ENCODE data around the gene CCDC66. TPM values are rescaled to one million over a fixed set of nuclear protein-coding genes. Genes with fewer than 3 reads are reported as not detected.

Gene CCDC66
- total and polyA plus RNA-seq, 2 of the 4 experiments (the other 2 are of a cell fraction), result 6.0 to 9.1 TPM

DNA sequence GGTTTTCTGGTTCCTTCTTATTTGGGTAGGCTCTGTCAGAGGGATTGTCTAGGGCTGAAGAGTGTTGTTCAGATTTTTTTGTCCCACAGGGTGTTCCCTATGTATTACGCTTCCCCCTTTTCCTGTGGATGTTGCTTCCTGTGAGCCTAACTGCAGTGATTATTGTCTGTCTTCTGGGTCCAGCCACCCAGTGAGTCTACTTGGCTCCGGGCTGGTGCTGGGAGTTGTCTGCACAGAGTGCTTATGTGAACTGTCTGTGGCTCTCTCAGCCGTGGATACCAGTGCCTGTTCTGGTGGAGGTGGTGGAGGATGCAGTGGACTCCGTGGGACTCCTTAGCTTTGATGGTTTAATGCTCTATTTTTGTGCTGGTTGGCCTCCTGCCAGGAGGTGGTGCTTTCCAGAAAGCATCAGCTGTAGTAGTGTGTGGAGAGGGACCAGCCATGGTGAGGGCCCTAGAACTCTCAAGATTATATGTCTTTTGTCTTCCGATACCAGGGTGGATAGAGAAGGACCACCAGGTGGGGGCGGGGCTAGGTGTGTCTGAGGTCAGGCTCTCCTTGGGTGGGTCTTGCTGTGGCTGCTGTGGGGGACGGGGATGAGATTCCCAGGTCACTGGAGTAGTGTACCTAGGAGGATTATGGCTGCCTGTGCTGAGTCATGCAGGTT lies 53.8 kb downstream of the CCDC66 start:
- in situ Hi-C loops (cut with MboI; ENCODE audit: low sequenced_read_pairs) (no loop called here), dilution Hi-C loops (cut with HindIII; ENCODE audit: low sequenced_read_pairs, unreplicated experiment) (no loop called here), intact Hi-C loops (cut with micrococcal nuclease) (no loop called here)
- H3K4me1 ChIP-seq (ENCODE audit: control insufficient read depth, insufficient read depth, low read length), result no peaks in the 10 kb centered on the region
- no peak overlapping the region for H2BK15ac ChIP-seq (ENCODE audit: low read depth, low read length)
- no peaks in the 10 kb centered on the region; the same call in 1 of the 2 replicates for H3K9me3 ChIP-seq (ENCODE audit: control insufficient read depth, insufficient read depth, low read length)
- ChIA-PET CTCF (no interaction called here), POLR2A (ENCODE audit: unreplicated experiment) (no interaction called here)
- peaks cover 7 to 25% of the 10 kb centered on the region in 2 experiments for H3K79me1 ChIP-seq (ENCODE audit: low read depth in 1 of 2, low read length in 2 of 2)
- H3K4me3 ChIP-seq (ENCODE audit: insufficient read depth, low read depth, low read length), result no peak overlapping the region
- ATAC-seq (ENCODE audit: low read depth) (peak; percentile 24; the same call in 1 of the 2 replicates), DNase-seq (no peak)
- no peaks in the 10 kb centered on the region for H3K9me1 ChIP-seq (ENCODE audit: insufficient read depth, low read length)
- TF ChIP-seq SMC3 (IDR thresholded peaks at IDR 0.05; ENCODE audit: low read depth, low read length) (no peak), CHD1 (IDR thresholded peaks at IDR 0.05; ENCODE audit: low read depth, low read length) (no peak), RAD21 (IDR thresholded peaks at IDR 0.05; ENCODE audit: low read length) (no peak), NFE2L2 (IDR thresholded peaks at IDR 0.05; ENCODE audit: low read depth, low read length) (no peak), MXI1 (IDR thresholded peaks at IDR 0.05; ENCODE audit: borderline replicate concordance, low read depth, low read length) (no peak), POLR2A (IDR thresholded peaks at IDR 0.05; ENCODE audit: low read depth, low read length) (no peak), MAFK (IDR thresholded peaks at IDR 0.05; ENCODE audit: low read depth, low read length) (no peak), BHLHE40 (IDR thresholded peaks at IDR 0.05; ENCODE audit: low read depth, low read length) (no peak), RFX5 (IDR thresholded peaks at IDR 0.05; ENCODE audit: low read depth, low read length) (no peak), RCOR1 (IDR thresholded peaks at IDR 0.05; ENCODE audit: insufficient replicate concordance, low read length) (no peak)
- TF ChIP-seq, protein P1, sequence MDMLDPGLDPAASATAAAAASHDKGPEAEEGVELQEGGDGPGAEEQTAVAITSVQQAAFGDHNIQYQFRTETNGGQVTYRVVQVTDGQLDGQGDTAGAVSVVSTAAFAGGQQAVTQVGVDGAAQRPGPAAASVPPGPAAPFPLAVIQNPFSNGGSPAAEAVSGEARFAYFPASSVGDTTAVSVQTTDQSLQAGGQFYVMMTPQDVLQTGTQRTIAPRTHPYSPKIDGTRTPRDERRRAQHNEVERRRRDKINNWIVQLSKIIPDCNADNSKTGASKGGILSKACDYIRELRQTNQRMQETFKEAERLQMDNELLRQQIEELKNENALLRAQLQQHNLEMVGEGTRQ (IDR thresholded peaks at IDR 0.05; ENCODE audit: low read depth, low read length), result no peak
- H3K27ac ChIP-seq (ENCODE audit: insufficient read depth, low read length), result no peak overlapping the region
- no peak overlapping the region for H2AK5ac ChIP-seq (ENCODE audit: low read depth, low read length)
- no peak overlapping the region for H3K9ac ChIP-seq (ENCODE audit: low read depth, low read length)
- peaks cover 17% of the 10 kb centered on the region for H3K36me3 ChIP-seq (ENCODE audit: control insufficient read depth, insufficient read depth, low read length)
- H4K8ac ChIP-seq (ENCODE audit: low read depth in 2 of 2, low read length in 2 of 2), result no peak overlapping the region
- H3K18ac ChIP-seq (ENCODE audit: low read depth, low read length), result no peak overlapping the region
- H3K56ac ChIP-seq (ENCODE audit: extremely low read depth, insufficient read depth, low read length), result no peak overlapping the region
- H3K14ac ChIP-seq (replicated peaks; ENCODE audit: low read depth, low read length), result no peak overlapping the region
- H2BK120ac ChIP-seq (ENCODE audit: low read depth, low read length), result no peak overlapping the region
- BruUV-seq (replicated peaks), result no TSS peak
- H3K4ac ChIP-seq (ENCODE audit: low read depth, low read length), result no peak overlapping the region
- H4K91ac ChIP-seq (ENCODE audit: insufficient read depth, low read depth, low read length), result no peak overlapping the region
- no peak overlapping the region for H4K5ac ChIP-seq (ENCODE audit: low read depth, low read length)
- no peaks in the 10 kb centered on the region; the same call in 1 of the 2 replicates for H4K20me1 ChIP-seq (ENCODE audit: insufficient read depth, low read length)
- H2BK20ac ChIP-seq (ENCODE audit: low read depth, low read length), result no peak overlapping the region
- H3K4me2 ChIP-seq (ENCODE audit: low read depth, low read length), result no peak overlapping the region
- H2AFZ ChIP-seq (replicated peaks; ENCODE audit: low read length, poor library complexity), result no peak overlapping the region
- 72% methylated on average over 2 of the region's 7 CpGs; no CpG with 5 or more reads in 1 of the 2 experiments for WGBS, 2 experiments (ENCODE audit: extremely low coverage in 2 of 2, insufficient read length in 1 of 2)
- no peak overlapping the region for H2AK9ac ChIP-seq (replicated peaks; ENCODE audit: low read depth, low read length, poor library complexity)
- H2BK5ac ChIP-seq (ENCODE audit: low read depth, low read length, poor library complexity, severe bottlenecking), result no peak overlapping the region
- no peaks in the 10 kb centered on the region for H3K27me3 ChIP-seq (ENCODE audit: control insufficient read depth, insufficient read depth, low read length)
- no peak overlapping the region for H3K23ac ChIP-seq (ENCODE audit: low read depth, low read length)
